Right renal cortex interstitium (tissue), 3 donors: ENCODE data around the gene PHF24. TPM values are rescaled to one million over a fixed set of nuclear protein-coding genes. Genes with fewer than 3 reads are reported as not detected.

Experiments used
- polyA plus RNA-seq, 3 donors: library from polyadenylated mRNA; unstranded; fragments of 120-200 nt; gene quantifications; one replicate each; pipeline ENCODE4 v1.2.1, GENCODE V29; 2013; ENCODE audit not compliant: insufficient read length in 3 of 3

PHF24 gene
- polyA plus RNA-seq, 3 donors: 0.17 to 0.21 (median 0.19) TPM

Other genes starting within 250 kb of the PHF24 start
- gene CCL21, start 248.1 kb upstream of the PHF24 start, polyA plus RNA-seq: 10 to 100 TPM in 2 of 3 donors, 1 to 10 TPM in 1; 7.7 to 16.5 (median 10.4) TPM
- 10 to 100 TPM; 10.3 to 11.7 (median 10.8) TPM for gene DNAJB5, start 31.5 kb downstream of the PHF24 start, polyA plus RNA-seq
- gene VCP, start 114.3 kb downstream of the PHF24 start, polyA plus RNA-seq: 100 to 1,000 TPM; 270 to 279 (median 279) TPM
- 10 to 100 TPM; 41.3 to 44.6 (median 42.1) TPM for gene FANCG, start 121.7 kb downstream of the PHF24 start, polyA plus RNA-seq
- gene PIGO, start 138.3 kb downstream of the PHF24 start, polyA plus RNA-seq: 10 to 100 TPM; 30.2 to 34.3 (median 30.4) TPM
- 100 to 1,000 TPM; 131 to 138 (median 136) TPM for gene STOML2, start 144.8 kb downstream of the PHF24 start, polyA plus RNA-seq
- gene ATOSB, start 157.6 kb downstream of the PHF24 start, polyA plus RNA-seq: 10 to 100 TPM; 11.8 to 12.3 (median 12.0) TPM
- 10 to 100 TPM; 27.7 to 30.3 (median 28.6) TPM for gene UNC13B, start 203.7 kb downstream of the PHF24 start, polyA plus RNA-seq